GM12873 (cell line): Measurements from ENCODE around the gene NFYB.

Source experiments
- TF ChIP-seq, protein P1 (sequence below): IDR thresholded peaks from 2 replicates; pipeline ENCODE4 v1.5.1; 2012; ENCODE audit warnings: low read depth, mild to moderate bottlenecking, moderate library complexity, low read length, control low read depth; ENCODE audit not compliant: insufficient read depth; ENCODE audit errors: missing control alignments

Gene NFYB

DNA sequence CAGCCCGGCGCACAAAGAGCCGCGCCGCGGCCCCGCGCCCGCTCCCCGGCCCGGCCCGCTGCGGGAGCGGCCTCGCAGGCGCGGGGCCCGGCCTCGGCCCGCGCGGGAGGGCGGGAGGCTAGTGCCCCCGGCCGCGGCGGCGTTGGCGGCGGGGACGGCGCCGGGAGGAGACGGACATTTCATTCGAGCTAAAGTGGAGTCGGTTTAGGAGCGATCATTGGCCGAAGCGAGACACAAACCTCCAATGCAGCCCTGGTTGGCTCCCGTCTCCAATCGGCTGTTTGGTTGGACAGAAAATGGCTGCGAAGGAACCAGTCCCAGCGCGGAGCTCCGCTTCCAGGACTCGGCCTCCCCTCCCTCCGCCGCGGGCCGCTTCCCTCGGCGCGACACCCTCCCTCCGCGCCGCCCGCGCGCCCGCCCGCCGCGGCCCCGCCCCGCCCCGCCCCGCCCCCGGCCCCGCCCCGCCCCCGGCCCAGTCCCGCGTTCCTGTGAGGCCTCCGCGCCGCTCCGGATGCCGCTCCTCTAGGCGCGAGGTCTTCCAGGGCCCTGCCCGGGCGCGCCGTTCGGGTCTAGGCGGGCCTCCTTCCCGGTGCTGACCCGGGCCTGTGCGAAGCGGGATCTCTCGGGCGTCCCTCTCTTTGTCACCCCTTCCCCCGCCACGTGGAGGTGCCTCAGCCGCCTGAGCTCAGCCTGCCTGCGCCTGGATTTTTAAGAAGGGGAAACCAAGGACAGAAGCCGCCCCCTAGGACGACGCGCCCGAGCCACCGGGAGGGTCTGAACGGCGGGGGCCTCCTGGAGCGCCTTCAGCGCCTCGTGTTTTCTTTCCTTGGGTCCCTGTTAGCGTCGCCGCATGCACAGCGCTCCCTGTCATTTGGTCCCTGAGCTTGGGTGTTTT lies at the start of gene NFYB:
Gene NFYB, minus strand, starts transcription at position 309 of the 895 bp plus-strand sequence. CDS start 2,757 bp downstream, outside the sequence.
- TF ChIP-seq, protein P1, sequence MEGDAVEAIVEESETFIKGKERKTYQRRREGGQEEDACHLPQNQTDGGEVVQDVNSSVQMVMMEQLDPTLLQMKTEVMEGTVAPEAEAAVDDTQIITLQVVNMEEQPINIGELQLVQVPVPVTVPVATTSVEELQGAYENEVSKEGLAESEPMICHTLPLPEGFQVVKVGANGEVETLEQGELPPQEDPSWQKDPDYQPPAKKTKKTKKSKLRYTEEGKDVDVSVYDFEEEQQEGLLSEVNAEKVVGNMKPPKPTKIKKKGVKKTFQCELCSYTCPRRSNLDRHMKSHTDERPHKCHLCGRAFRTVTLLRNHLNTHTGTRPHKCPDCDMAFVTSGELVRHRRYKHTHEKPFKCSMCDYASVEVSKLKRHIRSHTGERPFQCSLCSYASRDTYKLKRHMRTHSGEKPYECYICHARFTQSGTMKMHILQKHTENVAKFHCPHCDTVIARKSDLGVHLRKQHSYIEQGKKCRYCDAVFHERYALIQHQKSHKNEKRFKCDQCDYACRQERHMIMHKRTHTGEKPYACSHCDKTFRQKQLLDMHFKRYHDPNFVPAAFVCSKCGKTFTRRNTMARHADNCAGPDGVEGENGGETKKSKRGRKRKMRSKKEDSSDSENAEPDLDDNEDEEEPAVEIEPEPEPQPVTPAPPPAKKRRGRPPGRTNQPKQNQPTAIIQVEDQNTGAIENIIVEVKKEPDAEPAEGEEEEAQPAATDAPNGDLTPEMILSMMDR = no peak

DNA sequence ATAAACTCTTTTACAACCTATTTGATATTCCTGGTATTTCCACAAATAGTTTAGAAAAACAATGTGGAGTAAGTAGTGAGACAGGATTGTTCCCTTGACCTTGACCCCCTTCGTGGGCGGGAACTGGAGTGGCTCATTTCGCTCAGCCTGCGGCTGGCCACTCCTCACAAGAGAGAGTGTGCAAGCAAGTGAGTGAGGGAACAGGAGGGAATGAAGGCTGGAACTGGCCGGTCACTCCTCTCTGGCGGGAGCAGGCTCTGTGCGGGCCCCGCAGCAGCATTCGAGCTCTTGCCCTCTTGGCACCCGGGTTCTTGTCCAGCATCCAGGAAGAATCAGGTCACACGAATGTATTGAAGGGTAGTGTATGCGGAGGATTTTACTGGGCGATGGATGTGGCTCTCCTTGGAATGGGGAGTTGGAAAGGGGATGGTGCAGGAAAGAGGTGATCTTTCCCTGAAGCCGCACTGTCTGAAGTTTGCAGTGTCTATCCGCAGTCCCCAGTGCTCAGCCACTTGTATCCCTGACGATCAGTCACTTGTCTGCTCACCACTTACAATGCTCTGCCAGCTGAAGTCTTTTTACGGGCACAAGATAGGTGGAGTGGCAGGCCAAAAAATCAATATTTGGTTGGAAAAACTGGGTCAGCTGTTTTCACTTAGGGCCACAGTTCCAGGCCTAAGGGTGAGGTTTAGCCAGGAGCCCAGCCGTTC lies 49.6 kb upstream of the NFYB start:
- TF ChIP-seq, protein P1 = no peak

DNA sequence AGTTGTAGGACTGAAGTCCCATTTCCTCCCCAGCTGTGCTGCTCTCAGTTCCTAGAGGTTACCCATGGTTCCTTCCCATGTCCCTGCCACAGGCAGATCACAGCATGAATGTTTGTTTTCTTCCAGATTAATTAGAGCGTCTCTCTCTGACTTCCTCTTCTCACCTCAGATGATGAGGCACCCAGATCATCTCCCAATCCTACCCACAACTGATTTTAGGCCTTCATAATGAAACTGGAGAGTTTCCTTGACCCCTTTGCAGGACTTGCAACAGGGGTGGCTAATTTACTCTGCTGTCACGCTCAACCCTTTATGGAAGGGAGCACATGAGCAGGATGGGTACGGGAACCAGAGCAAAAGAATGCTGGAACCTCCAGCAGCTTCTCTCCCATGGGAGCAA lies 45.4 kb upstream of the NFYB start:
- TF ChIP-seq, protein P1 = no peak

DNA sequence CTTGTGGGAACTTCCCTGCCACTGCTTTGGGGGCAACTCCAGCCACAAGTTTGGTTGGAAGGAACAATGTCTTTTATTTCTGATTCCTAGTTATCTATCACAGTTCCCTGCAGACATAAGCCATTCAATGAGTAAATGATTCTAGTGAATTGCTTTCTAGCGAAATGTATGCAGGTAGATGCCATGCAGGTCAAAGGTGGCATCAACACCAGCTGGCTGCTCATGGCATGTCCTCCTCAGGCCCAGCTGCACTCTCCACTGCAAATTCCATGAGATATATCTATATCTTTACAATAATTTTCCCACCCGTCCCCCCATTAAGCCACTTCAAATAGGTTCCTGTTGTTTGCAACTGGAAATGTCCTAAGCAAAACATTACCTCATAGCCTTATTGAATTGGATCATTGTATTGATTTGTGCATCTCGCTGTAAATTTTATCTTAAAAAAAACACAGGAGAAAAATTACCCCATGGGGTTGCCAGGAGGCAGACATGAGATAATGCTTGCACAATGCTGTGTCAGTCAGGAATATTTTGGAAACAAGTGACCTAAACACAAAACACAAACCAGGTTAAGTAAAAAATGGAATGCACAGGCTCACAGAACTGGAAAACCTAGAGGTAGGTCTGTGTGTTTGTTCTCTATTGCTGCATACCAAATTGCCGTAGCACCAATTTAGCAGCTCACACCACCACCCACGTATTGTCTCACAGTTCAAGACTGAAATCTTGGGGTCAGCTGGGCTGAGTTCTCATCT lies 44.8 kb upstream of the NFYB start:
- TF ChIP-seq, protein P1 = no peak

DNA sequence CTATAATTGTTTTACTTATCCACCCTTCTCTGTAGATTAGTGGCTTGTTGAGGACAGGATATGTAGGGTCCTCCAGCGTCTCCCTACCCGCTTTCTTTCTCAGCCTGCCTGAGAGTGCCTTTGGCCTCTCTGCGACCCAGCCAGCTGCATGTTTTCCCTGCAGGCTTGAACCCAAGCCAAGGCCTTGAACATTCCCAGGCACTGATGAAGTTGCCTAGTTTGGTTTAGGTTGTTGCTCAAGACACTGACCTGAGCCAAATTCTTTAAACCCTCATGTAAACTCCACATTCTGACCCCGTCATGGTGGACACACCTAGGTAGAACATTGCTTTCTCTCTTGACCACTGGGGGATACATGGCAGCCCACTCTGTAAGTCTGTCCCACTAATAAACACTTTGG lies 44.1 kb upstream of the NFYB start:
- TF ChIP-seq, protein P1 = no peak

DNA sequence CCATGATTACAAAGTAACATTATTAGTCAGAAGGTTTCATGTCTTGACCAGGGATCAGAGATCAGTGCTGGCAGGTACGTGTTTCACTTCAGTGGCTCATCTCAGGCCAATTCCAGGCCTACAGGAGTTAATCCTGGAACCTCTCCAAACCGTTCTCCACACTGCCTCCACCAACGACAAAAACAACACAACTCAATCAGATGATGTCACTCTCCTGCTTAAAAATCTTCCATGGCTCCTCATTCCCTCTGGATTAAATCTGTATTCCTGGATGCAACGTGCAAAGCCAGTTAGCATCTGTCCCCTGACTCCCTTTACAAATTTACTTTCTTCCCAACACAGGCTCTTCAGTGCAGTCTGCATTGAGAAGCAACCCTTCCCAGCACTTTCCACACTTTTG lies 43.3 kb upstream of the NFYB start:
- TF ChIP-seq, protein P1 = no peak

DNA sequence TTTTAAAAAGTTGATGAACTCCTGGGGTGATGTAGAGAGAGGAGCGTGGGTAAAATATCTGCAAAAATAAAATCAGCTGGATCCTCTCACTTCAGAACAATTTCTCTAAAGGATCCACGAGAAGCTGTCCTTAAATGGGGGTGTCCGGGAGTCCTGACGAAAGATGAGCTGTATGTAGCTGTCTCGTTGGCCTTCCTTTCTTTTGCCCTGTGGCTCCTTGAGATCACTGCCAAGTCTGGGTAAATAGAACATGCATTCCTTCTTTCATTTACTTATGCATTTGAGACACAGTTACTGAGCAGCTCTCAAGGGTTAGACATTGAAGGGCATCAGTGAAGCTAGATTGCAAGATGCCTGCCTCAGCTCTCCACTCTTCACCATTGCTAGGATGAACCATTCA lies 42.4 kb upstream of the NFYB start:
- TF ChIP-seq, protein P1 = no peak
